HG03108 (cell line): Measurements from ENCODE around the gene MOB1B.
"Not testable (repeated sequence)": the region's sequence is repeated elsewhere in the genome, so short reads cannot be mapped to it uniquely, and the experiment has no call there.

Source experiments
- ATAC-seq: cut with Tn5 transposase; IDR thresholded peaks from one replicate; pipeline ENCODE4 v1.9.1; 2021; ENCODE audit warnings: moderate library complexity; ENCODE audit not compliant: unreplicated experiment

Gene MOB1B

DNA sequence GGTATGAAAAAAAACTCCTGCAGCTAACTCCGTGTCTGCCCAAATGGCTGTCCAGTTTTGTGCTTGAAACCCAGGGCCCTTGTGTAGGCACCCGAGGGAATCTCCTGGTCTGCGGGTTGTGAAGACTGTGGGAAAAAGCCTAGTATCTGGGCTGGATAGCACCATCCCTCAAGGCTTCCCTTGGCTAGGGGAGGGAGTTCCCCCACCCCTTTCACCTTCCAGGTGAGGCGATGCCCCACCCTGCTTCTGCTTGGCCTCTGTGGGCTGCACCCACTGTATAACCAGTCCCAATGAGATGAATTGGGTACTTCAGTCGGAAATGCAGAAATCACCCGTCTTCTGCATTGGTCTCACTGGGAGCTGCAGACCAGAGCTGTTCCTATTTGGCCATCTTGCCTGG lies 102.9 kb downstream of the MOB1B start:
- ATAC-seq: not testable (repeated sequence)

DNA sequence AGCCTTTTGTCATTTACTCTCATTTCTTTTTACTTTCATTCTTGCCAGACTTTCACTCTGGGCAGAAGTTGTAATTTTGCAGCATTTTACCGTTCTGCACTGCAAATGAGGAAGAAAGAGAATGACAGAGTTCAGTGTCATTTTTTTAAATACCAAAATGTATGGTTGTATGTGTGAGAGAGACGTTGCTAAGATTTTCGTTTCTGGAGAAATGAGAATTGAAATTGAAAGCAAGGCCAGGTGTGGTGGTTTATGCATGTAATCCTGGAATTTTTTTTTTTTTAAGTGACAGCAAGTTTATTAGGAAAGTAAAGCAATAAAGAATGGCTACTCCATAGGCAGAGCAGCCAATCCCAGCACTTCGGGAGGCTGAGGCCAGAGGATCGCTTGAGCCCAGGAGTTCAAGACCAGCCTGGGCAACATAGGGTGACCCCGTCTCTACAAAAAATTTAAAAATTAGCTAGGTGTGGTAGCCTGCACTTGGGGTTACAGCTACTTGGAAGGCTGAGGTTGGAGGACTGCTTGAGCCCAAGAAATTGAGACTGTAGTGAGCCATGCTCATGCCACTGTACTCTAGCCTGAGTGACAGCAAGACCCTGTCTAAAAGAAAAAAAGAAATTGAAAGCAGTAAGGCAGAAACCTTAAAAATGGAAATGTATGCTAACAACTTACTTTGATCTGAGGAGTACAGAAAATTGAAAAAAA lies 104.2 kb downstream of the MOB1B start:
- peak; percentile 67 for ATAC-seq

DNA sequence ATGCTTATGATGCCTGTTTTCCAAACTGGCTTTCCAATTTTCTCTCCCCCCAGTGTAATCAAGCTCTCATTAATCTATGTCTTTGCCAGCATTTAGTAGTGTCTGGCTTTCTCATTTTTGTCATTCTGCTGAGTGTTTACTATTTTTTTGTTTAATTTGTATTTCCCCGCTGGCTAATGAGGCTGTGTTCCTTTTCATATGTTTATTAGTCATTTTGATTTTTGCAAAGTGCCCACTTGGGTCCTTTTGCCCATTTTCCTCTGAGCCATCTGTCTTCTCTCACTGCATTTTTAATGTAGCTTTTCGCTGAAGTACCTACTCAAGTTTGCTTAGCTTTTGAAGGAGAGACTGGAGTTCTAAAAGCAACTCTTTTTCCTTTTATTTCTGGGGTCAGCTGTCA lies 106.0 kb downstream of the MOB1B start:
- no peak for ATAC-seq

DNA sequence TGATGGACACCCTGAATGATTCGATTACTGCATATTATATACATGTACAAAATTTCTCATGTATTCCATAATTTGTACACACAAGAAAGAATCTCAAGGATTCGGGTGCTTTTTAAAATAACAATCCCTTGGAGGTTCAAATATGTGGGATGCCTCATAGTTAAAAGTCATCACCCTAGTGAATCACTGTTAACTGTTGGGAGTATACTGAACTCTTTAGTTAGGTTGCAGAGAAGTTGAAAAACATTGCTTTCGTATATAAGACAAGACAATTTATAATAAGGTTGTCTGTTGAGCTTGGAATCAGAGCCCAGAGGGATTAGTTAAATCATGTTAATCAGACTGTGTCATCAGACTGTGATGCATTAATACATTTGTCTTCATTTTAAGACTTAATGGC lies 106.9 kb downstream of the MOB1B start:
- ATAC-seq: no peak

DNA sequence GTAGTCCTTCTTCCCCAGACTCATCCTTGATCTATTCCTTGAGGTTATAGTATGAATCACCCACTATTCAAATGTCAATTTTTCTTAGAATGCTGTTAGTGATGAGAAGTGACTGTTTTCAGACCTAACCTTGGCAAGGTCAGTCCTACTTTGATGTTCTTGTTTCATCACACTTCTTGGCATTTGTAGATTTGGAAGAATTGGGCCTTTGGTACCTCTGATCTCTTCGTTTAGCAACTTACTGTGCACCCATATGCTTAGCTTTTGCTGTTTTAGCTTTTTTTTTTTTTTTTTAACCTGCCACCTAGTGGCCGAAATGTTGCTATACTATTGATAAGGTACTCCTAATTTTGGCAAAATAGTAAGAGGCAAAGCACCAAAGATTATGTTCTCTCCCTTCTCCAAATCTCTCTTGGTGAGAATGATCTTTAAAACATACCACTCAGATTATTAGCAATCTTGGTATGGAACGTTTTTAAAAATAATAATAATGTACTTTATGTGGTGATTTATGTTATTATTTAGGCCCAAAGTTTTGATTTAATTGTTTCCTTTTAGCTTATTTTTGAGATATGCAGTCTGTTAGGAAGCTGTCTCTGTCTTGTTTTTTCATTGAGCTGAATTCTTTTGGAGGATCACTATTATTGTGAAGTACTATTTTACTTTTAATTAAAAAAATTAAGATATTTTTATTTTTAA lies 107.9 kb downstream of the MOB1B start:
- peak; percentile 46 for ATAC-seq

DNA sequence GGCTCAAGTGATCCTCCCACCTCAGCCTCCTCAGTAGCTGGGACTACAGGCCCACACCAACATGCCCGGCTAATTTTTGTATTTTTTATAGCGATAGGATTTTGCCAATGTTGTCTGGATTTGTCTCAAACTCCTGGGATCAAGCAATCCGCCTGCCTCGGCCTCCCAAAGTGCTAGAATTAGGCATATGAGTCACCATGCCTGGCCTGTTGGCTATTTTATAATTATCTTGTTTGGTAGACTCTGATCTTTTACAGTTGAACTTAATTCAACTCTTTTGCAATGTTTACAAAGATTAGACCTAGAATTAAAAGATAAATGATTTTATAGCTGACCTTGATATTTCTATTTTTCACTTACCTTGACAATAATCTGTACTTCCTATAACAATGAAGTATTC lies 109.3 kb downstream of the MOB1B start:
- ATAC-seq: no peak

DNA sequence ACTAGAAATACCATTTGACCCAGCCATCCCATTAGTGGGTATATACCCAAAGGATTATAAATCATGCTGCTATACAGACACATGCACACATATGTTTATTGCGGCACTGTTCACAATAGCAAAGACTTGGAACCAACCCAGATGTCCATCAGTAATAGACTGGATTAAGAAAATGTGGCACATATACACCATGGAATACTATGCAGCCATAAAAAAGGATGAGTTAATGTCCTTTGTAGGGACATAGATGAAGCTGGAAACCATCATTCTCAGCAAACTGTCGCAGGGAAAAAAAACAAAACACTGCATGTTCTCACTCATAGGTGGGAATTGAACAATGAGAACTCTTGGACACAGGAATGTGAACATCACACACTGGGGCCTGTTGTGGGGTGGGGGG lies 115.2 kb downstream of the MOB1B start:
- ATAC-seq: not testable (repeated sequence)

DNA sequence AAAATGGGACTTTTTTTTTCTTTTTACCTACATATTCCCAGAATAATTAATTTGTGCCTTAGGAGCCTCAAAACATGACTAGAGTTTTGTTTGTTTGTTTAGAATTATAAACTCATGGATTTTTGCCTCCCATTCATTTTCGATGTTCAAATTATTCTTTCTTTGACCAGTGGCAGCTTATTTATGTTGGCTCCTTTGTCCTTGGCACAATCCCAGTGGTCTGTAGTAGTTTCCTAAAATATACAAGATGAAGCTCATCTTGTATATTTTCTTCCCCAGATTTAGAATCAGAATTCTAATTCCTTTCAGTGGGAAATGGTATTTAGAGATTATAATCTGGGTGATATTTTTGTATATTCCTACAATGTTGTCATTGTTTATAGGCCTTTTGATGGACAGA lies 118.4 kb downstream of the MOB1B start:
- no peak for ATAC-seq

DNA sequence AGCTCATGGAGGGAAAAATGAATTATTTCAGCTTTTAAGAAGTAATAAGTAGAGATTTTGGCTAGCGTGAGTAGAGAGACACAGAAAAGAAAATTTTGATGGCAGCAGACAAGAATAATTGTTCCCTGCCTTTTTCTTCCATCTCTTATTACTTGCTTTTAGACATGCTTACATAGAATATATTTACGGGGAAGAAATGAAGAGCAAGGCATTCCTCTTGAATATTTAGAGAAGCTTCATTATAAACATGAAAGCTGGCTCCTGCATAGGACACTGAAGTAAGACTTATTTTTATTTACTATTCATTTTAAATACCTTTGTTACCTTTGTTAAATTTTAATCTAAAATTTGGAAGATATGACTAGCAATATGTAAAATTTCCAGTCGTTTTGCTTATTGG lies 123.5 kb downstream of the MOB1B start:
- ATAC-seq: no peak

DNA sequence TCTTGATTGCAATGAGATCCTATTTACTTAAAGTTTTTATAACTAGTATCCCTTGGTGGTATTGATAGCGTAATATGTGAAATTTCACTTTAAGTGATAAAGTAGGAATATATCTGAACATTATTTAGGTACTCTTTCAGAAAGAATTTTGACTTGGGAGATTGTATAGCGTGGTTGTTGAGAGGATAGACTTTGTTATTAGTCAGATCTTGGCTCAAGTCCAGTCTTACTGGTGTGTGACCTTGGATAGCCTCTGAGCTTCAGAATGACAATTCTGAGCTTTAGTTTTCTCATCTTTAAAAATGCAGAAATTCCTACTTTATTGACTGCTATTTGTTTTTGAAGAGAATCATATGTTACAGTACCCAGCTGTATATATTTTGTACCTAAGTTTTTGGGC lies 123.9 kb downstream of the MOB1B start:
- ATAC-seq: no peak

DNA sequence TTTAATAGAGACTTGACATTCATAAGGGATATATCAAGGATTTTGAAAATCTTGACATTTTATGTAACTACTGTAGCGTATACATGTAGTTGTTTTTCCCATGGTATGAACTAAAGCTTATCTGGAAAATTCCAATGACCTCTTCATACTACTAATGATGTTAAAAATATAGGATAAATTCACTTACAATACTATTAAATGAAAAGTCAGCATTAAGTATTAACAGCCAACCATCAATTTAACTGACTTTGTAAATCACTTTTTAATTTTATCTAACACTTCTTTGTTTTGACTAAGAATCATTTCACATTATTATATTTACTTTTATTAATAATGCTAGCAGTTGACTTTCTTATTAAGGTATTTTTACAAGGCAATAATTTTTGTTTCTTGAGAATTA lies 125.4 kb downstream of the MOB1B start:
- no peak for ATAC-seq

DNA sequence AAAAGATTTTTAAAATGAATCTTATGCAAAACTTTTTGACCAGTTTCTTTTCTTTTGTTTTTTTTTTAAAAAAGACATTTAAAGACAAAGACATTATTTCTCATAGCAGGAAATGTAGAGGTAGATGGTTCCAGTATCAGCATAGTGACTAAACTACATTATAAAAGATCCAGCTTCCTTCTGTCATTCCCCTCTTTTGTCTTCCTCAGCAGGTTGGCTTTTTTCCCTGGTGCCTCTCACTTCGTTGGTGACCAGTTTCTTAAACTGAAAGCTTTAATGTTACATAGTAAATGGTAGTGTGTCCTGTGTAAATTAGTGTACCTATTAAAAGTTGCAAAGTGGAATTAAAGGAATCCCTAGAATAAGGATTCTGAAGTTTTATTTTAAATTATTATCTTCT lies 127.3 kb downstream of the MOB1B start:
- no peak for ATAC-seq

DNA sequence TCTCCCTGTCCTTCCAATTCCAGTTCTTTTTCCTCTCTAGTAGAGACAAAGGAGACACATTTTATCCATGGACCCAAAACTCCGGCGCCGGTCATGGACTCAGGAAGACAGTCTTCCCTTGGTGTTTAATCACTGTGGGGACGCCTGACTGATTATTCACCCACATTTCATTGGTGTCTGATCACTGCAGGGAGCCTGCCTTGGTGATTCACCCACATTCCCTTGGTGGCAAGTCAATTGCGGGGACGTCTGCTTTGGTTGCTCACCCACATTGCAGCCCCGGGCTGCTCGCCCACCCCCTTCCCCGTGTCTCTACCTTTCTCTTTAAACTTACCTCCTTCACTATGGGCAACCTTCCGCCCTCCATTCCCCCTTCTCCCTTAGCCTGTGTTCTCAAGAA lies 129.9 kb downstream of the MOB1B start:
- ATAC-seq: not testable (repeated sequence)
